GM21619 (cell line): ENCODE results near the gene FBLN7.

Experiments
- ATAC-seq: cut with Tn5 transposase; IDR thresholded peaks from one replicate; pipeline ENCODE4 v1.9.1; 2021; ENCODE audit not compliant: unreplicated experiment

FBLN7 gene

GRCh38 chr2:112229348-112229747 lies 91.2 kb downstream of the FBLN7 start:
- ATAC-seq, result no peak

- no peak for ATAC-seq
These were observed 92.2 kb downstream of the FBLN7 start for GRCh38 chr2:112230371-112230770.
